T-helper 1 cell (primary cell): ENCODE measurements around the gene SNX25.
"Not testable (repeated sequence)": the region's sequence is repeated elsewhere in the genome, so short reads cannot be mapped to it uniquely, and the experiment has no call there.

Source experiments
- DNase-seq, 5 donors: peaks; one replicate each; pipeline ENCODE4 v3.0.0-alpha.2; 2012 to 2020

SNX25 gene

GRCh38 chr4:185235119-185235842 is 25.9 kb downstream of the SNX25 start:
- DNase-seq = no peak

GRCh38 chr4:185235843-185236503 is 26.6 kb downstream of the SNX25 start:
- DNase-seq = no peak

- DNase-seq = no peak
These were observed 27.8 kb downstream of the SNX25 start for GRCh38 chr4:185237175-185237574.

- DNase-seq = no peak
These were observed 28.9 kb downstream of the SNX25 start for GRCh38 chr4:185238215-185238681.

GRCh38 chr4:185238750-185239149 is 29.4 kb downstream of the SNX25 start:
- DNase-seq = no peak

- not testable (repeated sequence) for DNase-seq
These were observed 31.1 kb downstream of the SNX25 start for GRCh38 chr4:185240486-185240885.

GRCh38 chr4:185242749-185243533 is 33.5 kb downstream of the SNX25 start:
- DNase-seq = no peak

- DNase-seq = no peak
These were observed 34.5 kb downstream of the SNX25 start for GRCh38 chr4:185243879-185244278.

- DNase-seq = no peak
These were observed 35.4 kb downstream of the SNX25 start for GRCh38 chr4:185244763-185245162.

- DNase-seq = no peak
These were observed 37.1 kb downstream of the SNX25 start for GRCh38 chr4:185246453-185246852.

GRCh38 chr4:185247151-185247550 is 37.8 kb downstream of the SNX25 start:
- DNase-seq = no peak

- no peak for DNase-seq
These were observed 39.1 kb downstream of the SNX25 start for GRCh38 chr4:185248393-185249039.

GRCh38 chr4:185249105-185249504 is 39.7 kb downstream of the SNX25 start:
- DNase-seq = no peak

- DNase-seq = peak in 2 of 5 donors; percentile 20 to 23
These were observed 45.0 kb downstream of the SNX25 start for GRCh38 chr4:185254434-185254833.

- peak in 1 of 5 donors; percentile 27 for DNase-seq
These were observed 46.5 kb downstream of the SNX25 start for GRCh38 chr4:185255868-185256267.

GRCh38 chr4:185256446-185256845 is 47.0 kb downstream of the SNX25 start:
- DNase-seq = no peak

GRCh38 chr4:185257086-185257485 is 47.7 kb downstream of the SNX25 start:
- no peak for DNase-seq

- no peak for DNase-seq
These were observed 48.3 kb downstream of the SNX25 start for GRCh38 chr4:185257694-185258093.

GRCh38 chr4:185258741-185259140 is 49.3 kb downstream of the SNX25 start:
- DNase-seq = not testable (repeated sequence)

GRCh38 chr4:185259719-185260118 is 50.3 kb downstream of the SNX25 start:
- no peak for DNase-seq

- no peak for DNase-seq
These were observed 52.5 kb downstream of the SNX25 start for GRCh38 chr4:185261946-185262345.

GRCh38 chr4:185263419-185263818 is 54.0 kb downstream of the SNX25 start:
- DNase-seq = no peak

- DNase-seq = peak in 1 of 5 donors; percentile 54
These were observed 56.5 kb downstream of the SNX25 start for GRCh38 chr4:185265942-185266341.
